ENCODE data around the gene SHC2.

GRCh38 chr19:391207-391557 lies 69.7 kb downstream of the SHC2 start:
- TF ChIP-seq CTCF (tag by site-specific recombination; IDR thresholded peaks at IDR 0.05) = no peak
- no peak for TF ChIP-seq ZNF785 (tag by site-specific recombination; IDR thresholded peaks at IDR 0.05)
- TF ChIP-seq ZBTB11 (tag by site-specific recombination; conservative IDR thresholded peaks at IDR 0.05; ENCODE audit: low read depth) = no peak
- TF ChIP-seq ZNF621 (tag by site-specific recombination; IDR thresholded peaks at IDR 0.05) = no peak
- TF ChIP-seq HOXA7 (CRISPR knock-in tag; IDR thresholded peaks at IDR 0.05; ENCODE audit: borderline replicate concordance) = no peak
- TF ChIP-seq ZNF302 (tag by site-specific recombination; IDR thresholded peaks at IDR 0.05; ENCODE audit: low read depth) = no peak
- no peak for TF ChIP-seq ZNF518A (tag by site-specific recombination; conservative IDR thresholded peaks at IDR 0.05; ENCODE audit: low read depth)
- TF ChIP-seq ZFP37 (tag by site-specific recombination; IDR thresholded peaks at IDR 0.05) = no peak
- TF ChIP-seq ZNF366 (tag by site-specific recombination; conservative IDR thresholded peaks at IDR 0.05) = no peak
- TF ChIP-seq, protein P1, sequence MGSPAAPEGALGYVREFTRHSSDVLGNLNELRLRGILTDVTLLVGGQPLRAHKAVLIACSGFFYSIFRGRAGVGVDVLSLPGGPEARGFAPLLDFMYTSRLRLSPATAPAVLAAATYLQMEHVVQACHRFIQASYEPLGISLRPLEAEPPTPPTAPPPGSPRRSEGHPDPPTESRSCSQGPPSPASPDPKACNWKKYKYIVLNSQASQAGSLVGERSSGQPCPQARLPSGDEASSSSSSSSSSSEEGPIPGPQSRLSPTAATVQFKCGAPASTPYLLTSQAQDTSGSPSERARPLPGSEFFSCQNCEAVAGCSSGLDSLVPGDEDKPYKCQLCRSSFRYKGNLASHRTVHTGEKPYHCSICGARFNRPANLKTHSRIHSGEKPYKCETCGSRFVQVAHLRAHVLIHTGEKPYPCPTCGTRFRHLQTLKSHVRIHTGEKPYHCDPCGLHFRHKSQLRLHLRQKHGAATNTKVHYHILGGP (tag by site-specific recombination; IDR thresholded peaks at IDR 0.05) = no peak
- no peak for TF ChIP-seq ZBTB20 (tag by site-specific recombination; IDR thresholded peaks at IDR 0.05)
- TF ChIP-seq OSR2 (tag by site-specific recombination; IDR thresholded peaks at IDR 0.05) = no peak

Measured in HEK293 (cell line).